GM23248 (cell line): ENCODE results near the gene PADI6.

Experiments
- EZH2 ChIP-seq: fragments of 200-600 bp; sonication (generic); IDR thresholded peaks from 2 replicates; pipeline ENCODE4 v1.6.1; 2018; ENCODE audit warnings: antibody characterized with exemption, mild to moderate bottlenecking; ENCODE audit not compliant: insufficient read depth, poor library complexity, severe bottlenecking
- EZH2phosphoT487 ChIP-seq: fragments of 200-600 bp; sonication (generic); IDR thresholded peaks from 2 replicates; pipeline ENCODE4 v1.6.1; 2018; ENCODE audit warnings: antibody characterized with exemption, moderate library complexity, mild to moderate bottlenecking, low read depth; ENCODE audit not compliant: insufficient read depth

GRCh38 chr1:17434016-17434415 is 62.0 kb downstream of the PADI6 start:
- no peak for TF ChIP-seq EZH2phosphoT487
- TF ChIP-seq EZH2 = no peak
